Uterus (tissue), 2 donors: ENCODE measurements around the gene SP5.

Source experiments
- POLR2A ChIP-seq, 2 donors: fragments of 450-650 bp; IDR thresholded peaks; one replicate each; pipeline ENCODE4 v1.6.1; 2016; ENCODE audit warnings: antibody characterized with exemption in 2 of 2, mild to moderate bottlenecking in 1 of 2, moderate library complexity in 1 of 2
- TF ChIP-seq, protein P1 (sequence below), 4 experiments: fragments of 200-600 bp in 2 of 4; fragments of 450-650 bp in 2 of 4; sonication (generic) in 2 of 4; IDR thresholded peaks; one replicate each; pipeline ENCODE4 v1.5.1; 2016 to 2019; ENCODE audit warnings: antibody characterized with exemption in 4 of 4, mild to moderate bottlenecking in 2 of 4, moderate library complexity in 1 of 4

DNA sequence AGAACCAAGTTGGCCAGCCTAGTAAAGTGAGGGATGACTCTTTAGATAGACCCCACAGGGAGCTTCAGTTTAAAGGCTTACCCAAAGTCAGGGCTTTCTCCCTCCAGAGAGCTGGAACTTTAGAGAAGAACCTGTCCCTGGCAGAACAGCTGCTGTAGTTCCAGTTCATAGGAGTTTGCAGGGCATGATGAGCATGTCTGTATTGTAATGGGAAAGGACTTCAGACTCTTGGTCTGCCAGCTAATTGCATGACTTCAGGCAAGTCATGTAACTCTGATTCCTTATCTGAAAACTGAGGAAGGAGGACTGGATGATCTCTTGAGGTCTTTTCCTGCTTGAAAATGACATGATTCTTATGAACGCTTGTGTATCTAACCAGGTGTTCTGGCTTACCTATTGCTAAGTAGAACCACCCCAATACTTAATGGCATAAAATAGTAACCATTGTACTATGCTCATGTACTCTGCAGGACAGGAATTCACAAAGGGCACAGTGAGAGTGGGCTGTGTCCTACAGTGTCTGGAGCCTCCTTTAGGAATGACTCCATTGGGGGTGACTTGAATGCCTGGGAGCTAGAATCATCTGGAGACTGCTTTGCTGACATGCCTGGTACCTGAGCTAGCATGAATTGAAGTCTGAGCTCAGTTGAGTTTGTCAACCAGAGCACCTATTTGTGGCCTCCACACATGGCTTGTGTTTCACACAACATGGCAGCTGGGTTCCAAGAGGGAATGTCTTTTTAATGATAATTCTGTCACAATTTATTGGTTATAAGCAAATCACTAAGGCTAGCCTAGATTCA lies 18.9 kb downstream of the SP5 start:
- no peak for TF ChIP-seq POLR2A (IDR thresholded peaks at IDR 0.05)
- TF ChIP-seq, protein P1, sequence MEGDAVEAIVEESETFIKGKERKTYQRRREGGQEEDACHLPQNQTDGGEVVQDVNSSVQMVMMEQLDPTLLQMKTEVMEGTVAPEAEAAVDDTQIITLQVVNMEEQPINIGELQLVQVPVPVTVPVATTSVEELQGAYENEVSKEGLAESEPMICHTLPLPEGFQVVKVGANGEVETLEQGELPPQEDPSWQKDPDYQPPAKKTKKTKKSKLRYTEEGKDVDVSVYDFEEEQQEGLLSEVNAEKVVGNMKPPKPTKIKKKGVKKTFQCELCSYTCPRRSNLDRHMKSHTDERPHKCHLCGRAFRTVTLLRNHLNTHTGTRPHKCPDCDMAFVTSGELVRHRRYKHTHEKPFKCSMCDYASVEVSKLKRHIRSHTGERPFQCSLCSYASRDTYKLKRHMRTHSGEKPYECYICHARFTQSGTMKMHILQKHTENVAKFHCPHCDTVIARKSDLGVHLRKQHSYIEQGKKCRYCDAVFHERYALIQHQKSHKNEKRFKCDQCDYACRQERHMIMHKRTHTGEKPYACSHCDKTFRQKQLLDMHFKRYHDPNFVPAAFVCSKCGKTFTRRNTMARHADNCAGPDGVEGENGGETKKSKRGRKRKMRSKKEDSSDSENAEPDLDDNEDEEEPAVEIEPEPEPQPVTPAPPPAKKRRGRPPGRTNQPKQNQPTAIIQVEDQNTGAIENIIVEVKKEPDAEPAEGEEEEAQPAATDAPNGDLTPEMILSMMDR (IDR thresholded peaks at IDR 0.05): no peak
